ENCODE data around the gene SELP.

Gene SELP

DNA sequence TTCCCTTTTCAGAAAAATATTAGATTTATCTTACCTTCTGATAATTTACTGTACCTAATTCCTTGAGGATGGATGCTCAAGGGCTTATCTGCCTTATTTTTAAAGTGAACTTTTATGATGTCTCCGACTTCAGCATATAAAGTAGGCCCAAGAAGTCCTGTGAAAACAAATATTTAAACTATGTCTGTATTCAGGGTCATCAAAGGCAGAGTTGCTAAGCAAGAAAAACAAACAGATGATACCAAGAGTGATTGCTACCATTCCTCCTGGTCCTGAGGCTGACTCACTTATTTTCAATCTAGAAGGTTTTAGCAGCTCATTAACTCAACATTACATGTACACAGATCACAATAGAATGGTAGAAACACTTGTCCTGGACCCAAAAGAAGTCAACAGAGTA, 57.7 kb downstream of the SELP start:
- Histone ChIP-seq H3K9me2 (replicated peaks; ENCODE audit: low read depth, low read length) (no peaks in the 10 kb centered on the region), H3F3A (ENCODE audit: low read depth) (no peaks in the 10 kb centered on the region), H3K4me2 (ENCODE audit: low read depth, low read length, poor library complexity, severe bottlenecking) (no peak overlapping the region), H3K4me3 (ENCODE audit: low read length, poor library complexity, severe bottlenecking) (no peak overlapping the region), H3K4me1 (ENCODE audit: insufficient read depth, low read length, poor library complexity, severe bottlenecking) (no peaks in the 10 kb centered on the region), H3K27me3 (ENCODE audit: insufficient read depth, low read length, poor library complexity, severe bottlenecking) (no peaks in the 10 kb centered on the region), H3K79me2 (ENCODE audit: insufficient read depth, low read length) (no peaks in the 10 kb centered on the region), H3K9ac (ENCODE audit: low read depth, low read length, poor library complexity, severe bottlenecking) (no peak overlapping the region), H3K9me3 (ENCODE audit: insufficient read depth, low read depth, low read length) (no peaks in the 10 kb centered on the region), H2AFZ (ENCODE audit: low read length) (no peak overlapping the region), H3K36me3 (ENCODE audit: insufficient read depth, low read length) (no peaks in the 10 kb centered on the region), H4K20me1 (ENCODE audit: insufficient read depth, low read length, poor library complexity, severe bottlenecking) (no peaks in the 10 kb centered on the region)
- TF ChIP-seq, protein P1, sequence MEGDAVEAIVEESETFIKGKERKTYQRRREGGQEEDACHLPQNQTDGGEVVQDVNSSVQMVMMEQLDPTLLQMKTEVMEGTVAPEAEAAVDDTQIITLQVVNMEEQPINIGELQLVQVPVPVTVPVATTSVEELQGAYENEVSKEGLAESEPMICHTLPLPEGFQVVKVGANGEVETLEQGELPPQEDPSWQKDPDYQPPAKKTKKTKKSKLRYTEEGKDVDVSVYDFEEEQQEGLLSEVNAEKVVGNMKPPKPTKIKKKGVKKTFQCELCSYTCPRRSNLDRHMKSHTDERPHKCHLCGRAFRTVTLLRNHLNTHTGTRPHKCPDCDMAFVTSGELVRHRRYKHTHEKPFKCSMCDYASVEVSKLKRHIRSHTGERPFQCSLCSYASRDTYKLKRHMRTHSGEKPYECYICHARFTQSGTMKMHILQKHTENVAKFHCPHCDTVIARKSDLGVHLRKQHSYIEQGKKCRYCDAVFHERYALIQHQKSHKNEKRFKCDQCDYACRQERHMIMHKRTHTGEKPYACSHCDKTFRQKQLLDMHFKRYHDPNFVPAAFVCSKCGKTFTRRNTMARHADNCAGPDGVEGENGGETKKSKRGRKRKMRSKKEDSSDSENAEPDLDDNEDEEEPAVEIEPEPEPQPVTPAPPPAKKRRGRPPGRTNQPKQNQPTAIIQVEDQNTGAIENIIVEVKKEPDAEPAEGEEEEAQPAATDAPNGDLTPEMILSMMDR (conservative IDR thresholded peaks at IDR 0.05; ENCODE audit: low read length), result no peak
- no peak for TF ChIP-seq EZH2phosphoT487 (IDR thresholded peaks at IDR 0.05; ENCODE audit: borderline replicate concordance)

DNA sequence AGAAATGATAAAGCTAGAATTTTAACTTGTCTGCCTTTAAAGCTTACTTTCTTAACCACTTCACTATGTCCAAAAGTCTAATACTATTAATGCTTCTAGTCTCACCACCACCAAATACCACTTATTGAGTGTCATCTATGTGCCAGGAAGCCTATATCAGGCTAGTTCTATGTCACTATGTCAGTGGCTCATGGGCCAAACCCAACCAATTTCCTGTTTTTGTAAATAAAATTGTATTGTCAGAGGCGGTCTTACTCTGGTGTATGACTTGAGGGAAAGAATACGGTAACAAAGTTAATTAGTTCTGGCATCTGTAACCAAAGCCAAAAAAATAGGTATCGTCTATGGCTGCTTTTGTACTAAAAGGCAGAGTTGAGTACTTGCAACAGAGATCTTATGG, 58.5 kb downstream of the SELP start:
- Histone ChIP-seq H3F3A (ENCODE audit: low read depth) (no peaks in the 10 kb centered on the region), H4K20me1 (ENCODE audit: insufficient read depth, low read length, poor library complexity, severe bottlenecking) (no peaks in the 10 kb centered on the region), H3K27me3 (ENCODE audit: insufficient read depth, low read length, poor library complexity, severe bottlenecking) (no peaks in the 10 kb centered on the region), H3K4me2 (ENCODE audit: low read depth, low read length, poor library complexity, severe bottlenecking) (no peak overlapping the region), H3K9ac (ENCODE audit: low read depth, low read length, poor library complexity, severe bottlenecking) (no peak overlapping the region), H3K4me3 (ENCODE audit: low read length, poor library complexity, severe bottlenecking) (no peak overlapping the region), H3K4me1 (ENCODE audit: insufficient read depth, low read length, poor library complexity, severe bottlenecking) (peaks cover 4% of the 10 kb centered on the region), H3K36me3 (ENCODE audit: insufficient read depth, low read length) (no peaks in the 10 kb centered on the region), H3K9me3 (ENCODE audit: insufficient read depth, low read depth, low read length) (no peaks in the 10 kb centered on the region), H3K79me2 (ENCODE audit: insufficient read depth, low read length) (no peaks in the 10 kb centered on the region), H3K9me2 (replicated peaks; ENCODE audit: low read depth, low read length) (no peaks in the 10 kb centered on the region), H2AFZ (ENCODE audit: low read length) (no peak overlapping the region)
- TF ChIP-seq, protein P1 (conservative IDR thresholded peaks at IDR 0.05; ENCODE audit: low read length), result no peak
- TF ChIP-seq EZH2phosphoT487 (IDR thresholded peaks at IDR 0.05; ENCODE audit: borderline replicate concordance), result no peak

DNA sequence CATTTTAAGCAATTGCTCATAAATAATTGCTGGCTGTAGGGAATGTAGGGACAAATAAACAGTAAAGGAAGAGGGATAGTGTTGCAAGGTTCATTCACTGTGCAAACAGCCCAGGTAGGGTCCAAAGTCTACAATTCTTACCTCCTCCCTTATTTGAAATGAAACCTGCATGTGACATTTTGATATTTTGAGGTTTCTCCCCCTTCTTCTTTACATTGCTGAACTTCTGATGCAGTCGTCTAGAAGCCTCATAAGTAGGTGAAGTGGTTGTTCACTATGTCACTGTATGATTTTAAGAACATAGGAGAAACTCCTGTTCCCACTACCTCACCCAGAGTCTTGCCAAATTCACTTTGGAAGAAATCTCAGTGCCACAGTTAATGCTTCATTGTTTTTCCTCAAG, 59.8 kb downstream of the SELP start:
- TF ChIP-seq, protein P1 (conservative IDR thresholded peaks at IDR 0.05; ENCODE audit: low read length), result no peak
- no peak for TF ChIP-seq EZH2phosphoT487 (IDR thresholded peaks at IDR 0.05; ENCODE audit: borderline replicate concordance)
- no peaks in the 10 kb centered on the region for H3K79me2 ChIP-seq (ENCODE audit: insufficient read depth, low read length)
- H3K4me2 ChIP-seq (ENCODE audit: low read depth, low read length, poor library complexity, severe bottlenecking), result no peak overlapping the region
- H3K9me2 ChIP-seq (replicated peaks; ENCODE audit: low read depth, low read length), result no peaks in the 10 kb centered on the region
- H3K4me1 ChIP-seq (ENCODE audit: insufficient read depth, low read length, poor library complexity, severe bottlenecking), result peaks cover 17% of the 10 kb centered on the region
- H3K27me3 ChIP-seq (ENCODE audit: insufficient read depth, low read length, poor library complexity, severe bottlenecking), result no peaks in the 10 kb centered on the region
- no peak overlapping the region for H3K4me3 ChIP-seq (ENCODE audit: low read length, poor library complexity, severe bottlenecking)
- H3F3A ChIP-seq (ENCODE audit: low read depth), result no peaks in the 10 kb centered on the region; the same call in 1 of the 2 replicates
- no peaks in the 10 kb centered on the region for H3K36me3 ChIP-seq (ENCODE audit: insufficient read depth, low read length)
- H2AFZ ChIP-seq (ENCODE audit: low read length), result no peak overlapping the region
- H3K9me3 ChIP-seq (ENCODE audit: insufficient read depth, low read depth, low read length), result no peaks in the 10 kb centered on the region
- H4K20me1 ChIP-seq (ENCODE audit: insufficient read depth, low read length, poor library complexity, severe bottlenecking), result no peaks in the 10 kb centered on the region
- H3K9ac ChIP-seq (ENCODE audit: low read depth, low read length, poor library complexity, severe bottlenecking), result no peak overlapping the region
